H1 (cell line): ENCODE results near the gene STX8. TPM values are rescaled to one million over a fixed set of nuclear protein-coding genes. Genes with fewer than 3 reads are reported as not detected.

Experiments used
- CHD2 ChIP-seq: IDR thresholded peaks from 2 replicates; pipeline ENCODE4 v1.6.1; 2012; ENCODE audit warnings: low read length, improper control_type of control experiment
- FOSL1 ChIP-seq: IDR thresholded peaks from 2 replicates; pipeline ENCODE4 v1.6.1; 2011; ENCODE audit warnings: mild to moderate bottlenecking, low read depth, low read length, moderate library complexity; ENCODE audit not compliant: insufficient read depth
- MAX ChIP-seq: IDR thresholded peaks from 2 replicates; pipeline ENCODE4 v1.6.1; 2012; ENCODE audit warnings: inconsistent platforms
- NANOG ChIP-seq: IDR thresholded peaks from 2 replicates; pipeline ENCODE4 v1.6.1; 2011; ENCODE audit warnings: low read length, low read depth, mild to moderate bottlenecking, inconsistent platforms; ENCODE audit not compliant: insufficient read depth, poor library complexity, severe bottlenecking
- SP1 ChIP-seq: IDR thresholded peaks from 2 replicates; pipeline ENCODE4 v1.6.1; 2011; ENCODE audit warnings: low read depth, low read length
- TCF12 ChIP-seq: IDR thresholded peaks from 2 replicates; pipeline ENCODE4 v1.6.1; 2011; ENCODE audit warnings: low read depth, mild to moderate bottlenecking, low read length
- TEAD4 ChIP-seq: IDR thresholded peaks from 2 replicates; pipeline ENCODE4 v1.6.1; 2012; ENCODE audit warnings: low read depth, low read length, inconsistent platforms, mixed read lengths
- YY1 ChIP-seq: IDR thresholded peaks from 2 replicates; pipeline ENCODE4 v1.6.1; 2011; ENCODE audit warnings: low read depth, mild to moderate bottlenecking, low read length
- polyA plus RNA-seq, 7 experiments: library from polyadenylated mRNA; depleted of rRNA in 3 of 7; stranded (reverse) in 5 of 7; unstranded in 2 of 7; fragments of >200 nt in 5 of 7; fragments of 200-250 nt in 2 of 7; gene quantifications; 1 replicate in 5 of 7; 2 replicates in 1 of 7; 4 replicates in 1 of 7; pipeline versions ENCODE4 v1.2.1 to v1.2.3, GENCODE V29; 2011 to 2013; ENCODE audit warnings: missing spikeins in 2 of 7, mixed read lengths in 2 of 7
- total RNA-seq: library from RNA; stranded (reverse); fragmentation: NEBNext Ultra II Directional; extraction: Animal tissue kit (Norgen Biotek cat#: 25700); gene quantifications from 2 replicates; pipeline ENCODE4 v1.2.1, GENCODE V29; 2021

Gene STX8
- total and polyA plus RNA-seq, 2 of the 8 experiments (the other 6 are each of a cell fraction or from before 2014, with no cell fraction given), result 22.8 to 42.5 TPM

DNA sequence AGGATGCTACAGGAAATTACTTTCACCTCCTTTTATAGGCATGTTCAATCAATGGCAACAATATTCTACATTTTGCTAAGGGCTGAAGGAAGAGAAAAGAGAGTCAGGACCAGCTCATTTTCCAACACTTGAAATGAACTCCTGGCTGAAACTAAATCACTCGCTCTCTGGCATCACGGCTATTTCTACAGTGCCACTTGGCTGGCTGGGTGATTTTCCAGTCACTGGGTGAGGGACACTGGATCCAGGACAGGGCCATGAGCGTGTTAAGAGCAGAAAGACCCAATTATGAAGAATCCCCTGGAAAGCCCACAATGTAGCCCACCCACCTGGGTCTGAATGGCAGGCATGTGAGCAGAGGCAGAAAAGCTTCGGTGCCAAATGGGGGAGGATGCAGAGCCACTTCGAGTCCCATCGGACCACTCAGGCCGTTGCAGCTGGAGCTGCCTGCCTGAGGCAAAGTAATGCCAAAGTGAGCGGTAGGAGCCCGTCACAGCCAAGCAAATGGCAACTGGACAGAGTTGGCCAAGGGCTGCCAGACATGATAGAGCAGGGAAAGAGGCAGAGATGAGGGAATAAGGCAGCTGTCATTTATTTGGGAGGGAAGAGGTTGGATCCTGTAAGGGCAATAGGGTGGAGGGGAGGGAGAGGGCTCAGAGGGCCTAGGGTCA lies 246.2 kb downstream of the STX8 start (continued):
- TF ChIP-seq NANOG, result no peak
- TF ChIP-seq MAX, result no peak
- no peak for TF ChIP-seq SP1
- TF ChIP-seq FOSL1, result no peak
- TF ChIP-seq YY1, result no peak
- TF ChIP-seq TEAD4, result no peak
- TF ChIP-seq CHD2, result no peak
- TF ChIP-seq TCF12, result no peak
